A673 (cell line): ENCODE measurements around the gene SATB2.

Experiments
- CTCF ChIP-seq: fragments of 300-800, 200-600 bp; sonication (generic); conservative IDR thresholded peaks from 2 replicates; pipeline ENCODE4 v1.5.1; 2017; ENCODE audit warnings: low read depth, mild to moderate bottlenecking, antibody characterized with exemption, low read length, moderate library complexity, mixed read lengths
- EZH2 ChIP-seq: fragments of 200-600 bp; sonication (generic); IDR thresholded peaks from 2 replicates; pipeline ENCODE4 v1.6.1; 2017; ENCODE audit warnings: borderline replicate concordance, low read depth, mild to moderate bottlenecking, mixed read lengths, antibody characterized with exemption, low read length; ENCODE audit not compliant: poor library complexity, severe bottlenecking

DNA sequence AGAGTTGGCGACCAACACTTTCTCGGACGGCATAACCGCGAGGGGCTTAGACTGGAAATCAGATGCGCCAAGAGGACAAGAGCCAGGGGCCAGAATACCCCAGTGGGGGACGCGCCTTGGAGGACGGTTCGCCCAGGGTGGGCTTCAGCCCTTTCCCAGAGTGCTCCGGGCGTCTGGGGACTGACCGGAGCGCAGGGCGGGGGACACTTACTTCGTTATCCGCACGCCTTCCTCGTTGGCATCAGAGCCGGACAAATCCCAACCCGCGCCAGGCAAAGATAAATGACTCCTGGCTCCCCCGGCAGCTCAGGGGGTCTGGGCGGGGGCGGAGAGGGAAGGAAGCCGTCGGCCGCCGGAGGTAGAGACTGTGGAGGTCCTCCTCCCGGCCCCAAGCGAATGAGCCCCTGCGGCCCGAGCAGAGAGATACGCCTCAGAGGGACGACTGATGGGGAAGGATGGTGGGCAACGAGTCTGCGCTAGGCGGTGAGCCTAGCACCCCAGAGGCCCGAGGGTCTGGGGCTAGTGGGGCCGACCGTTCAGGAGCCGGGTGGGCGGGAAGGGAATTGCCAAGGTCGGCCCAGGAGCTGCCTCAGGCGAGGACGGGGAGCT lies 4.7 kb upstream of the SATB2 start:
- TF ChIP-seq CTCF (no peak), EZH2 (no peak)
